ENCODE data around the gene JARID2. TPM values are rescaled to one million over a fixed set of nuclear protein-coding genes. Genes with fewer than 3 reads are reported as not detected.

Gene JARID2
- total and polyA plus RNA-seq, 4 donors: 1.4 to 12.3 (median 3.4) TPM

GRCh38 chr6:15230827-15231226 is 15.0 kb upstream of the JARID2 start:
- WGBS: 74% methylated on average over 3 of the region's 3 CpGs
- Histone ChIP-seq H3K9me3 (ENCODE audit: control insufficient read depth in 4 of 4, low read length in 3 of 4) (no peaks in the 10 kb centered on the region), H3K4me1 (ENCODE audit: control insufficient read depth in 4 of 4, insufficient read depth in 4 of 4, low read length in 3 of 4) (no peaks in the 10 kb centered on the region), H3K36me3 (ENCODE audit: control insufficient read depth in 4 of 4, insufficient read depth in 3 of 4, low read depth in 1 of 4, low read length in 3 of 4) (no peaks in the 10 kb centered on the region), H3K4me3 (ENCODE audit: low read depth in 1 of 3, low read length in 3 of 3) (no peak overlapping the region), H3K27me3 (ENCODE audit: control insufficient read depth in 4 of 4, insufficient read depth in 4 of 4, low read length in 3 of 4) (no peaks in the 10 kb centered on the region), H3K9ac (ENCODE audit: low read depth in 1 of 2, low read length in 2 of 2) (no peak overlapping the region), H3K27ac (ENCODE audit: low read depth in 1 of 2, low read length in 2 of 2) (no peak overlapping the region)
- DNase-seq (ENCODE audit: low spot score): no peak
- TF ChIP-seq RXRA (IDR thresholded peaks at IDR 0.05) (no peak), REST (IDR thresholded peaks at IDR 0.05) (no peak), RAD21 (IDR thresholded peaks at IDR 0.05) (no peak), NR2F2 (IDR thresholded peaks at IDR 0.05) (no peak), YY1 (IDR thresholded peaks at IDR 0.05) (no peak), FOXA2 (IDR thresholded peaks at IDR 0.05) (no peak), HNF4A (conservative IDR thresholded peaks at IDR 0.05) (no peak), EGR1 (IDR thresholded peaks at IDR 0.05; ENCODE audit: low read depth in 2 of 2) (no peak), TAF1 (conservative IDR thresholded peaks at IDR 0.05) (no peak), FOXA1 (IDR thresholded peaks at IDR 0.05) (no peak), SP1 (IDR thresholded peaks at IDR 0.05) (no peak), HNF4G (IDR thresholded peaks at IDR 0.05) (no peak), JUND (IDR thresholded peaks at IDR 0.05) (no peak), GABPA (IDR thresholded peaks at IDR 0.05 in 1 of 2, conservative IDR thresholded peaks at IDR 0.05 in 1 of 2) (no peak)
- TF ChIP-seq, protein P1, sequence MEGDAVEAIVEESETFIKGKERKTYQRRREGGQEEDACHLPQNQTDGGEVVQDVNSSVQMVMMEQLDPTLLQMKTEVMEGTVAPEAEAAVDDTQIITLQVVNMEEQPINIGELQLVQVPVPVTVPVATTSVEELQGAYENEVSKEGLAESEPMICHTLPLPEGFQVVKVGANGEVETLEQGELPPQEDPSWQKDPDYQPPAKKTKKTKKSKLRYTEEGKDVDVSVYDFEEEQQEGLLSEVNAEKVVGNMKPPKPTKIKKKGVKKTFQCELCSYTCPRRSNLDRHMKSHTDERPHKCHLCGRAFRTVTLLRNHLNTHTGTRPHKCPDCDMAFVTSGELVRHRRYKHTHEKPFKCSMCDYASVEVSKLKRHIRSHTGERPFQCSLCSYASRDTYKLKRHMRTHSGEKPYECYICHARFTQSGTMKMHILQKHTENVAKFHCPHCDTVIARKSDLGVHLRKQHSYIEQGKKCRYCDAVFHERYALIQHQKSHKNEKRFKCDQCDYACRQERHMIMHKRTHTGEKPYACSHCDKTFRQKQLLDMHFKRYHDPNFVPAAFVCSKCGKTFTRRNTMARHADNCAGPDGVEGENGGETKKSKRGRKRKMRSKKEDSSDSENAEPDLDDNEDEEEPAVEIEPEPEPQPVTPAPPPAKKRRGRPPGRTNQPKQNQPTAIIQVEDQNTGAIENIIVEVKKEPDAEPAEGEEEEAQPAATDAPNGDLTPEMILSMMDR (IDR thresholded peaks at IDR 0.05; ENCODE audit: low read depth, low read length, missing input control): no peak
- TF ChIP-seq, protein P2, sequence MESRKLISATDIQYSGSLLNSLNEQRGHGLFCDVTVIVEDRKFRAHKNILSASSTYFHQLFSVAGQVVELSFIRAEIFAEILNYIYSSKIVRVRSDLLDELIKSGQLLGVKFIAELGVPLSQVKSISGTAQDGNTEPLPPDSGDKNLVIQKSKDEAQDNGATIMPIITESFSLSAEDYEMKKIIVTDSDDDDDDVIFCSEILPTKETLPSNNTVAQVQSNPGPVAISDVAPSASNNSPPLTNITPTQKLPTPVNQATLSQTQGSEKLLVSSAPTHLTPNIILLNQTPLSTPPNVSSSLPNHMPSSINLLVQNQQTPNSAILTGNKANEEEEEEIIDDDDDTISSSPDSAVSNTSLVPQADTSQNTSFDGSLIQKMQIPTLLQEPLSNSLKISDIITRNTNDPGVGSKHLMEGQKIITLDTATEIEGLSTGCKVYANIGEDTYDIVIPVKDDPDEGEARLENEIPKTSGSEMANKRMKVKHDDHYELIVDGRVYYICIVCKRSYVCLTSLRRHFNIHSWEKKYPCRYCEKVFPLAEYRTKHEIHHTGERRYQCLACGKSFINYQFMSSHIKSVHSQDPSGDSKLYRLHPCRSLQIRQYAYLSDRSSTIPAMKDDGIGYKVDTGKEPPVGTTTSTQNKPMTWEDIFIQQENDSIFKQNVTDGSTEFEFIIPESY (IDR thresholded peaks at IDR 0.05): no peak
- TF ChIP-seq, protein P3, sequence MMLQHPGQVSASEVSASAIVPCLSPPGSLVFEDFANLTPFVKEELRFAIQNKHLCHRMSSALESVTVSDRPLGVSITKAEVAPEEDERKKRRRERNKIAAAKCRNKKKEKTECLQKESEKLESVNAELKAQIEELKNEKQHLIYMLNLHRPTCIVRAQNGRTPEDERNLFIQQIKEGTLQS (IDR thresholded peaks at IDR 0.05): no peak
- TF ChIP-seq, protein P4, sequence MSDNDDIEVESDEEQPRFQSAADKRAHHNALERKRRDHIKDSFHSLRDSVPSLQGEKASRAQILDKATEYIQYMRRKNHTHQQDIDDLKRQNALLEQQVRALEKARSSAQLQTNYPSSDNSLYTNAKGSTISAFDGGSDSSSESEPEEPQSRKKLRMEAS (IDR thresholded peaks at IDR 0.05): no peak

All from liver (tissue), 9 donors.